Adrenal gland (tissue), 12 donors: ENCODE measurements around the gene PTPRN2. TPM values are rescaled to one million over a fixed set of nuclear protein-coding genes. Genes with fewer than 3 reads are reported as not detected.

ENCODE experiments used
- DNase-seq, 7 donors: peaks; one replicate each; pipeline ENCODE4 v3.0.0-alpha.2; 2019 to 2020
- H3K27ac ChIP-seq, 5 donors: fragments of 200-600 bp; sonication (generic) in 4 of 5; 1 replicate in 3 of 5; 2 replicates in 2 of 5; pipeline versions ENCODE4 v1.5.1 to v1.8.0; 2016 to 2020; ENCODE audit warnings: mild to moderate bottlenecking in 1 of 5
- H3K27me3 ChIP-seq: fragments of 200-600 bp; 2 replicates; pipeline ENCODE4 v1.8.0; 2021
- H3K36me3 ChIP-seq, 2 donors: fragments of 200-600 bp; replicated peaks in 1 of 2; 1 replicate in 1 of 2; 2 replicates in 1 of 2; pipeline versions ENCODE4 v1.5.1 to v1.8.0; 2018 to 2022
- H3K4me1 ChIP-seq, 2 donors: fragments of 200-600 bp; replicated peaks in 1 of 2; 1 replicate in 1 of 2; 2 replicates in 1 of 2; pipeline versions ENCODE4 v1.5.1 to v1.8.0; 2018 to 2021
- H3K4me3 ChIP-seq, 4 donors: fragments of 200-600 bp; sonication (generic) in 3 of 4; one replicate each; pipeline ENCODE4 v1.5.1; 2016 to 2018
- H3K9me3 ChIP-seq, 3 donors: fragments of 200-600 bp; sonication (generic) in 1 of 3; replicated peaks in 1 of 3; 1 replicate in 2 of 3; 2 replicates in 1 of 3; pipeline versions ENCODE4 v1.5.1 to v1.8.0; 2016 to 2021
- CTCF ChIP-seq, 6 experiments: fragments of 450-650 bp in 4 of 6; fragments of 200-600 bp in 2 of 6; sonication (generic) in 1 of 6; IDR thresholded peaks; 1 replicate in 5 of 6; 2 replicates in 1 of 6; pipeline versions ENCODE4 v1.5.1 to v1.8.0; 2016 to 2021; ENCODE audit warnings: antibody characterized with exemption in 6 of 6, mild to moderate bottlenecking in 2 of 6, moderate library complexity in 1 of 6
- POLR2A ChIP-seq, 2 donors: fragments of 450-650 bp; IDR thresholded peaks; one replicate each; pipeline ENCODE4 v1.6.1; 2017; ENCODE audit warnings: antibody characterized with exemption in 2 of 2, mild to moderate bottlenecking in 2 of 2, moderate library complexity in 1 of 2
- WGBS, 4 donors: extraction: QIAGEN DNeasy Blood & Tissue Kit in 2 of 4; methylation state at CpG; one replicate each; pipeline versions ENCODE4 v1.1.5 to v1.1.7; 2013 to 2017; 5-methylcytosine and 5-hydroxymethylcytosine counted together
- intact Hi-C, 2 donors: fragments of 100-400 bp; cut with DNase I; formaldehyde crosslinking; loops; one replicate each; pipeline versions ENCODE4 v1.14.1 to v1.15.0; 2022 to 2023
- polyA plus RNA-seq, 3 donors: library from polyadenylated mRNA; stranded (reverse); fragments of 200-250 nt in 2 of 3; fragments of 350-450 nt in 1 of 3; fragmentation: Illumina TruSeq in 1 of 3; extraction: RNeasy Lipid Tissue Mini Kit (QIAGEN cat#74804) in 1 of 3; gene quantifications; one replicate each; pipeline ENCODE4 v1.2.3, GENCODE V29; 2013 to 2014
- total RNA-seq, 9 donors: library from RNA; depleted of rRNA in 4 of 9; stranded (reverse); fragments of >200 nt in 4 of 9; fragments of 120-200 nt in 1 of 9; fragmentation: NEBNext Ultra II Directional in 1 of 9; extraction: Animal tissue kit (Norgen Biotek cat#: 25700) in 1 of 9; gene quantifications; one replicate each; pipeline versions ENCODE4 v1.1.0 to v1.2.4, GENCODE V29; 2013 to 2023
- donor health status: healthy with polysubstance abuse.
- donor health status: Bipolar disorder and iron deficiency.
- donor health status: DM: yes; HTN: yes; CAD: no.
- donor health status: DM: no; HTN: no; CAD: no.
- donor health status: DM: no; HTN: no; CAD: no.
- donor health status: DM: yes; HTN: yes; CAD: no.

The PTPRN2 gene
- total and polyA plus RNA-seq, 12 donors = 2.2 to 16.2 (median 3.4) TPM

DNA sequence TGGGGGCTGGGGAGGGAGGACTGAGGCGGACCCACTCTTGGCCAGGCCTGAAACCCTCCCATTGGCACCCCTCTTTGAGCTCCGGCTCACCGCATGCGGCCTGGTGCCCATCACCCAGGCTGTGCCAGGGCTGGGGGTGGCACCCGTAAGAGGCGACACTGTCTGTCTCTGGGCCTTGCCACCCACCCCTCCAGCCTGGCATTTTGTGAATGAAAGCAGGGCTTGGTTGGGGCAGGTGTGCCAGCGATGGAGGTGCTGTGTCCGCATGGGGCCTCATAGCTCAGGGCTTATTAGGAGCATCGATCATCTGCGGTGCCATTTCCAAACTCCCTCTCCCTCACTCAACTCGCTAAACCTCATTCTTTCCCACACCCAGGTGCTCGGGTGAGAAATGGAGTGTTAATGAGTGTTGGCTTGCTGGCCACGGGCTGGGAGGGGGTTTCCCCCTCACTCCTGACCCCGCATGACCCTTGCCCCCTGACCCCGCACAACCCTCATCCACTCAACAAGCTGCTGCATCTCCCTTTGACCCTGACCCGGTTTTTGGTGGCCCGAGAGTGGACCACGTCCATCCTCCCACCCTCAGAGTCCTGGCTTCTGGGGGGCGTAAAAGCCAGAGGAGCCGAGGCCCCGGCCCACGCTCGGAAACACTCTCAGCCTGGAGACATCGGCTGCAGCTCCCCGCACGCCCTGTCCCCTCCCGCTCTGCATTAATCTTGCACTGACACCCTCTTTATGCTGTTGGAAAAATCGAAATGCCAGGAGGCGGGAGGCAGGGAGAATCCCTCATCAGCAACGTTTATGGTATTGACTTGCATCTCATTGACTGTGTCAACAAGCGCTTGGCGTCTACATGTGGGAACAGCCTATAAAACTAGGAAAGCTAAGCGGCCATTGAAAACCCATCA lies 1089.6 kb downstream of the PTPRN2 start:
- no peak for TF ChIP-seq POLR2A (IDR thresholded peaks at IDR 0.05)
- no peak for TF ChIP-seq CTCF (IDR thresholded peaks at IDR 0.05)
- DNase-seq = peak in 1 of 7 donors; percentile 18
- Histone ChIP-seq H3K27me3 (no peaks in the 10 kb centered on the region), H3K9me3 (no peaks in the 10 kb centered on the region), H3K36me3 (no peaks in the 10 kb centered on the region), H3K4me3 (no peak overlapping the region), H3K27ac (no peak overlapping the region), H3K4me1 (no peaks in the 10 kb centered on the region)
- intact Hi-C loops = no loop called here
- WGBS, 4 donors = 73 to 84% (median 80%) methylated on average over 31 to 33 of the region's 33 CpGs

DNA sequence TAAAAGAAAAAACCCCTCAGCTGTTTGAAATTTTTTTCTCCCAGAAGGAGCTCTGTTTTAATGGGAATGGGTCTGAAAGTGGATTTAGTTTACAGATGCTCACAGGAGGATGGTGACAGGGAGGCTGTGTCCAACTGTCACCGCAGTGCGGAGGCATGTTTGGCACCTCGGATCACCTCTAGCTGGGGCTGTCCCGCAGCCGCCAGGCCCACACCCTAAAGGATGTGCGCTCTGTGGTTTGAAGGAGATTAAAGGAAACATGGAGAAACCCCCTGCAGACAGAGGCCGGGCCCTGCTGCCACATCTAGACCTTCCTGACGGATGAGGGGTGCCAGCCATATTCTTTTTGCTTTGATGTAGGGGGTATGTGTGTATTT lies 1090.3 kb downstream of the PTPRN2 start:
- TF ChIP-seq POLR2A (IDR thresholded peaks at IDR 0.05) = no peak
- no peak for TF ChIP-seq CTCF (IDR thresholded peaks at IDR 0.05)
- H3K4me3 ChIP-seq = no peak overlapping the region
- H3K4me1 ChIP-seq = no peaks in the 10 kb centered on the region
- H3K27me3 ChIP-seq = no peaks in the 10 kb centered on the region
- no peak overlapping the region for H3K27ac ChIP-seq
- no peaks in the 10 kb centered on the region for H3K36me3 ChIP-seq
- intact Hi-C loops = no loop called here
- H3K9me3 ChIP-seq = no peaks in the 10 kb centered on the region
- 85 to 97% (median 87%) methylated on average over 6 to 8 of the region's 8 CpGs for WGBS, 4 donors
- no peak for DNase-seq

GRCh38 chr7:157496416-157497275 lies 1091.0 kb downstream of the PTPRN2 start:
- WGBS, 4 donors = 67 to 73% (median 70%) methylated on average over 31 of the region's 31 CpGs
- TF ChIP-seq CTCF (IDR thresholded peaks at IDR 0.05) = no peak
- TF ChIP-seq POLR2A (IDR thresholded peaks at IDR 0.05) = no peak

DNA sequence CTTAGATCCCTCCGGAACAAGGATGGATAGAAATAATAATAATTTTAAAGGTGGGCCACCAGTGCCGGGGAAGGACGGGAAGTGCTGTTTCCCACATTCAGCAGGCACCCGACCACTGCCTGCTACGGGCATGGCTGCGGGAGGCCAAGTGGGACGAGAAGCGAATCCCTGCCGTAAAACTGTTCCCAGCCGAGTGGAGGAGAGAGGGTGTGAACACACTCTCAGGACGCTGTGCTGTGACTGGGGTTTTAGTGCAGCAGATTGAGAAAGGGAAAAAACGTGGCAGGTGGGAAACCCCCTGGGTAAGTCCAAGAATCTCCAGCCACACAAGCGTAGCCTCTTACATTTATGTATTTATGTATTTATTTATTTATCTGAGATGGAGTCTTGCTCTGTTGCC lies 1092.0 kb downstream of the PTPRN2 start:
- WGBS, 4 donors = 71 to 83% (median 79%) methylated on average over 13 of the region's 13 CpGs
- intact Hi-C loops = no loop called here
- Histone ChIP-seq H3K4me1 (no peaks in the 10 kb centered on the region), H3K36me3 (no peaks in the 10 kb centered on the region), H3K9me3 (no peaks in the 10 kb centered on the region), H3K27me3 (no peaks in the 10 kb centered on the region), H3K4me3 (no peak overlapping the region), H3K27ac (no peak overlapping the region)
- DNase-seq = no peak
- no peak for TF ChIP-seq POLR2A (IDR thresholded peaks at IDR 0.05)

More at GRCh38 chr7:157496416-157497275, 1091.0 kb downstream of the PTPRN2 start:
- Histone ChIP-seq H3K27ac (no peak overlapping the region), H3K4me1 (no peaks in the 10 kb centered on the region), H3K36me3 (no peaks in the 10 kb centered on the region), H3K27me3 (no peaks in the 10 kb centered on the region), H3K9me3 (no peaks in the 10 kb centered on the region), H3K4me3 (no peak overlapping the region)
- intact Hi-C loops = no loop called here
- no peak for DNase-seq
